K562 (cell line): ENCODE measurements around the gene ZNF24. TPM values are rescaled to one million over a fixed set of nuclear protein-coding genes. Genes with fewer than 3 reads are reported as not detected.

Experiments
- C11orf30 ChIP-seq: fragments of 450-650 bp; IDR thresholded peaks from 2 replicates; pipeline ENCODE4 v1.6.1; 2016; ENCODE audit warnings: low read depth, mild to moderate bottlenecking
- E4F1 ChIP-seq: fragments of 250-450 bp; sonication (Bioruptor Pico); IDR thresholded peaks from 2 replicates; pipeline ENCODE4 v1.5.0; 2021; ENCODE audit warnings: mild to moderate bottlenecking, borderline replicate concordance
- FOXA3 ChIP-seq, 2 experiments: fragments of 450-650 bp in 1 of 2; sonication (generic) in 1 of 2; formaldehyde crosslinking; IDR thresholded peaks in 1 of 2; conservative IDR thresholded peaks in 1 of 2; 2 replicates each; pipeline versions ENCODE4 v1.4.0 to v1.8.0; 2020 to 2022; ENCODE audit warnings: mild to moderate bottlenecking in 2 of 2, missing genetic modification reagents in 1 of 2
- ID3 ChIP-seq, 2 experiments: fragments of 250-450 bp in 1 of 2; fragments of 450-650 bp in 1 of 2; sonication (Bioruptor Pico) in 1 of 2; IDR thresholded peaks; 2 replicates each; pipeline versions ENCODE4 v1.6.1 to v1.8.0; 2016 to 2021; ENCODE audit warnings: mild to moderate bottlenecking in 2 of 2, moderate library complexity in 2 of 2, missing compliant biosample characterization in 1 of 2, missing genetic modification characterization in 1 of 2
- MAFF ChIP-seq: IDR thresholded peaks from 2 replicates; pipeline ENCODE4 v1.6.1; 2012; ENCODE audit warnings: low read length, improper control_type of control experiment
- PHF8 ChIP-seq: fragments of 200-600 bp; sonication (generic); IDR thresholded peaks from 2 replicates; pipeline ENCODE4 v1.6.1; 2012; ENCODE audit warnings: mixed run types, mild to moderate bottlenecking, inconsistent platforms, low read length, moderate library complexity, borderline replicate concordance
- SIN3B ChIP-seq: fragments of 450-650 bp; IDR thresholded peaks from 2 replicates; pipeline ENCODE4 v1.6.1; 2017; ENCODE audit warnings: low read depth, mild to moderate bottlenecking, moderate library complexity
- ZNF280B ChIP-seq: fragments of 250-450 bp; sonication (Bioruptor Pico); IDR thresholded peaks from 2 replicates; pipeline ENCODE4 v1.5.1; 2021; ENCODE audit warnings: mild to moderate bottlenecking
- ZNF311 ChIP-seq: fragments of 250-450 bp; sonication (Bioruptor Pico); IDR thresholded peaks from 2 replicates; pipeline ENCODE4 v1.4.0; 2020; ENCODE audit warnings: mild to moderate bottlenecking, moderate library complexity
- ZNF444 ChIP-seq: fragments of 250-450 bp; sonication (Bioruptor Pico); IDR thresholded peaks from 2 replicates; pipeline ENCODE4 v1.4.0; 2020; ENCODE audit warnings: mild to moderate bottlenecking, moderate library complexity
- polyA plus RNA-seq, 8 experiments: library from polyadenylated mRNA; depleted of rRNA in 4 of 8; stranded (reverse) in 5 of 8; unstranded in 3 of 8; fragments of >200 nt; fragmentation: Nextera tagmentation in 2 of 8; fragmentation: Illumina TruSeq in 1 of 8; extraction: Ambion mirVana in 2 of 8; extraction: Trizol in 1 of 8; gene quantifications; 2 replicates each; pipeline versions ENCODE4 v1.2.1 to v1.2.3, GENCODE V29; 2011 to 2014; ENCODE audit warnings: inconsistent platforms in 1 of 8, missing spikeins in 1 of 8
- total RNA-seq, 7 experiments: library from RNA; depleted of rRNA in 6 of 7; stranded (reverse); fragments of >200 nt in 6 of 7; fragmentation: Illumina TruSeq in 2 of 7; extraction: Trizol in 2 of 7; gene quantifications; 2 replicates each; pipeline versions ENCODE4 v1.2.1 to v1.2.3, GENCODE V29; 2011 to 2021; ENCODE audit warnings: low replicate concordance in 1 of 7
- TF ChIP-seq, protein P1 (sequence below), 2 experiments: IDR thresholded peaks; 2 replicates each; pipeline ENCODE4 v1.6.1; 2011; ENCODE audit warnings: borderline replicate concordance in 1 of 2, control low read depth in 1 of 2, low read depth in 1 of 2, low read length in 1 of 2, mild to moderate bottlenecking in 1 of 2, mixed read lengths in 1 of 2, moderate library complexity in 1 of 2; ENCODE audit not compliant: insufficient read depth in 1 of 2, insufficient read length in 1 of 2, poor library complexity in 1 of 2, severe bottlenecking in 1 of 2; ENCODE audit errors: extremely low read depth in 1 of 2

ZNF24 gene
- total and polyA plus RNA-seq, 9 of the 15 experiments (the other 6 are each of a cell fraction or from before 2014, with no cell fraction given), result 35.7 to 72.8 (median 54.1) TPM

GRCh38 chr18:35369126-35369525 is 24.9 kb upstream of the ZNF24 start (continued):
- TF ChIP-seq, protein P1, sequence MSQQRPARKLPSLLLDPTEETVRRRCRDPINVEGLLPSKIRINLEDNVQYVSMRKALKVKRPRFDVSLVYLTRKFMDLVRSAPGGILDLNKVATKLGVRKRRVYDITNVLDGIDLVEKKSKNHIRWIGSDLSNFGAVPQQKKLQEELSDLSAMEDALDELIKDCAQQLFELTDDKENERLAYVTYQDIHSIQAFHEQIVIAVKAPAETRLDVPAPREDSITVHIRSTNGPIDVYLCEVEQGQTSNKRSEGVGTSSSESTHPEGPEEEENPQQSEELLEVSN (IDR thresholded peaks at IDR 0.05; ENCODE audit: borderline replicate concordance in 1 of 2, extremely low read depth in 1 of 2, insufficient read depth in 1 of 2, insufficient read length in 1 of 2, low read depth in 1 of 2, low read length in 1 of 2, poor library complexity in 1 of 2, severe bottlenecking in 1 of 2), result no peak
- TF ChIP-seq C11orf30, result no peak
- TF ChIP-seq ZNF444 (CRISPR knock-in tag), result no peak
- TF ChIP-seq ZNF280B (CRISPR knock-in tag), result no peak
- TF ChIP-seq E4F1 (CRISPR knock-in tag), result no peak
- no peak for TF ChIP-seq FOXA3 (CRISPR knock-in tag; conservative IDR thresholded peaks at IDR 0.05 in 1 of 2, IDR thresholded peaks at IDR 0.05 in 1 of 2)
- TF ChIP-seq MAFF, result no peak
- TF ChIP-seq ID3 (CRISPR knock-in tag; IDR thresholded peaks at IDR 0.05), result no peak
- TF ChIP-seq ID3 (tag; IDR thresholded peaks at IDR 0.05), result no peak
- no peak for TF ChIP-seq SIN3B
- no peak for TF ChIP-seq ZNF311
- TF ChIP-seq PHF8, result no peak
